Suppressor macrophage treated with lipopolysaccharide for 4 hours (primary cell): Measurements from ENCODE around the gene MMS19.

Experiments
- DNase-seq: peaks from one replicate; pipeline ENCODE4 v3.0.0-alpha.2; 2020

The MMS19 gene

DNA sequence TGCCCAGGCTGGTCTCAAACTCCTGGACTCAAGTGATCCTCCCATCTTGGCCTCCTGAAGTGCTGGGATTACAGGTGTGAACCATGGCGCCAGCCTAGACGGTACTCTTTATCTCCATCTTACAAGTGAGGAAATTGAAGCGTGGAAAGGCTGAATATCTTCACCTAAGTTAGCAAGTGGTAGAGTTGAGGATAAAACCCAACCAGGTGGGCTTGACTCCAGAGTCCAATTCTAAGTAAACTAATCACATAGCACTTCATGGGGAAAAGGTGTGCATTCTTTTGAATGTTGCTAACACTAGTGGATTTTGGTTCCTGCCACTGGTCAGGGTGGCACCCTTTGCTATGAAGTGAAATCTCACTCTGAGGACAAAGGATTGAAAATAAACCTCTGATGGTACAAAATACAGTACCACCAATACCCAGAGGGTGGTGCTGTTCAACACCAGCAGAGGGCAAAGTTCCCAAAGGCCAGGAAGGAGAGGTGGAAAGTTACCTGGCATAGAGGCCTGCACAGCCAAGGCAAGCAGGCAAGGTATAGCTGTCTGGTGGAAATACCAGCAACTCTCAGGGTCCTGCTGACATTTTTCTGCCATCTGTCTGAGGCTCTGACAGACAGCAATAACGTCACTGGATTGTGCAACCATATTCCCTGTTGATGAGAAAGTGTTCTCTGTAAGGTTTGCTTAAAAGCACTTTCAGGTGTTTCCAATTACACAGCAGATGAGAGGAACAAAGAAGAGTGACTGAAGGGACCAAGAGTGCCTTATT, 34.7 kb downstream of the MMS19 start:
- DNase-seq, result peak; percentile 42

- no peak for DNase-seq
These were observed 35.9 kb downstream of the MMS19 start for GRCh38 chr10:97462309-97462708.

- DNase-seq, result no peak
These were observed 38.3 kb downstream of the MMS19 start for GRCh38 chr10:97459933-97460332.

GRCh38 chr10:97459111-97459510, 39.1 kb downstream of the MMS19 start:
- no peak for DNase-seq

GRCh38 chr10:97456686-97457065, 41.5 kb downstream of the MMS19 start:
- no peak for DNase-seq

GRCh38 chr10:97456034-97456685, 42.1 kb downstream of the MMS19 start:
- no peak for DNase-seq

- no peak for DNase-seq
These were observed 43.7 kb downstream of the MMS19 start for GRCh38 chr10:97454330-97455036.

- DNase-seq, result no peak
These were observed 45.9 kb downstream of the MMS19 start for GRCh38 chr10:97452352-97452751.

DNA sequence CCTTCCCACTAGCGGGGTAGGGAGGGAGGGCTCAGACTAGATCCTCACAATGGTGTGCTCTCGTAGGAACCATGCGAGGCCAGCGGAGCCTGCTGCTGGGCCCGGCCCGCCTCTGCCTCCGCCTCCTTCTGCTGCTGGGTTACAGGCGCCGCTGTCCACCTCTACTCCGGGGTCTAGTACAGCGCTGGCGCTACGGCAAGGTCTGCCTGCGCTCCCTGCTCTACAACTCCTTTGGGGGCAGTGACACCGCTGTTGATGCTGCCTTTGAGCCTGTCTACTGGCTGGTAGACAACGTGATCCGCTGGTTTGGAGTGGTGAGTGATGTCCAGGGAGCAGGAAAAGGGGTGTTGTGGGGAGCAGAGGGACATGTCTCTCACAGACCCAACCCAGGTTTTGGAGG, 46.6 kb downstream of the MMS19 start:
- DNase-seq, result no peak

DNA sequence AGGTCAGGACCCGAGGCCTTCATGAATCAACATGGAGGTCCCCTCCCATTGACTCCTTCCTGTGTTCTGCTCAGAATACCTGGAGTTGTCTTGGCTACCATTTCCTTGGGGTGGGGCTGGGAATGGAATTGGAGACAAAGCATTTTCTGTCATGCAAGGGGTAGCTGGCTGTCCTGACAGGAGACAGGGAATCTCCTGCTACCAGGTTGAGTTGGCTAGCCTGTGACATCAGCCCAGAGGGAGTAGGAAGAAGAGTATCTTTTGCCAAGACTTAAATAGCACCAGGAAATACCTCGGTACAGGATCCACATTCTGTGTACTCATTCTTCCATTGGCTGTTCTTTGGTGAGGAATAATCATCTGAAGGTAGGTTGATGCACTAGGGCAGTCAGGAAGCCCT, 47.4 kb downstream of the MMS19 start:
- DNase-seq, result no peak

DNA sequence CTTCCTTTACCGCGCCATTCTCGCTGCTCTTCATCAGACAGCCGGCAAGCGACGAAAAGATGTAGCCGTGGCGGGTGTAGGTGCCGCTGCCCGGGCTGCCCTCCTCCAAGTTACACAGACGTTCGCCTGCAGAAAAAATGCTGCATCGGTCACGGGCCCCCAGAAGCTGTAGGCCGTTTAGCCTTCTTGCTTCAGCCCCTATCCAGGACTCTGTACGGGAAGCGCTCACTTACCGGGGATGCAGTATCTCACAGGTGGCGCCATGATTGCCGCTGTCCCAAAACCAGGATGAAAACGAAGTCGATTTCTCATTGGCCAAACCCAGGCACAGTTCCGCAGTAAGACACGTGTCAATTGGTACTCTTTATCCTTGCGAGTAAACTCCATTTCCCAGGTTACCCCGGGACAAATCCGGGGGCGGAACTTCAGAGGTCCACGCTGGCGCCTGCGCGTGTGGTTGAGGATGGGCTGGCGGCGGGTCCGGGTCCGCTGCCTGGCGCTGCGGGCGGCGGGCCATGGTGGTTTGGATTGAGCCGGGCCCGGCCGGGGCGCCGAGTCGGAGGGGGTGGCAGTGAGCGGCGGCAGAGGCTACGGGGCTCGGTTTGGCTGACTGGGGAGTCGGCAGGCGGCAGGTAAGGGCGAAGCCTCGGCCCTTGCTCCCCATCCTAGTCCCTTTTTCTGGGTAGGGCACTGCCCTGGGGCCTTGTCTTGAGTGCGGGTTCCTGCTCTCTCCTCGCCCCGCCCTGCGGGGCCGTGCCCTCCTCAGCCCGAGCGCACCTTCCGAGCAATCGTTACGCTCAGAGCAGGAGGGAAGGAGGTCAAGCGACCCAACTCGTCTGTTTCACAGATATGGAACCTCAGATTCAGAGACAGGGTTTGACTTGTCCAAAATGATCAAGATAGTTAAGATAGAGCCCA, 52.2 kb downstream of the MMS19 start, which contains the start of the genes EXOSC1 and ZDHHC16:
TSS of gene EXOSC1 (minus strand) at position 285 of the 918 bp plus-strand sequence. CDS start at position 264, 21 bp downstream.
TSS of gene ZDHHC16 (plus strand) at position 454 of the 918 bp plus-strand sequence. CDS start 5,501 bp downstream, outside the sequence.
- peak; percentile 95 for DNase-seq

DNA sequence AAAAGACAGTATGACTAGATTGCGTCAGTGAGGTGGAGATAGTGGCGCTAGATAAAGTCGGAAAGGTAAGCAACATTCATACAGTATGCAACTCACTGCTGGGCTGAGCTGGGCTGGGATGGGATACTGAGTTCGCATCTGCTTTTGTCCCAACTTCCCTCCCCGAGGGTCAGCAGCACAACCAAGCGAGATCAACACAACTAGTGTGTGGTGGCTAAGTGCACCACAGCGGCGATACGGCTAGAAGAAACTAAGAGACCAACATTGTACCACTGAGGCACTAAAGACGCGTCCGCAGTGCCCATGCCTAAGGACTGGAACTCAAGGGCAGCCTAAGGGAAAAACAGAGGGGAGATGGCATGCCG, 52.9 kb downstream of the MMS19 start:
- no peak for DNase-seq

GRCh38 chr10:97444212-97444611, 54.0 kb downstream of the MMS19 start:
- no peak for DNase-seq

GRCh38 chr10:97442277-97442676, 55.9 kb downstream of the MMS19 start:
- DNase-seq, result no peak

- DNase-seq, result no peak
These were observed 63.0 kb downstream of the MMS19 start for GRCh38 chr10:97435211-97435610.

DNA sequence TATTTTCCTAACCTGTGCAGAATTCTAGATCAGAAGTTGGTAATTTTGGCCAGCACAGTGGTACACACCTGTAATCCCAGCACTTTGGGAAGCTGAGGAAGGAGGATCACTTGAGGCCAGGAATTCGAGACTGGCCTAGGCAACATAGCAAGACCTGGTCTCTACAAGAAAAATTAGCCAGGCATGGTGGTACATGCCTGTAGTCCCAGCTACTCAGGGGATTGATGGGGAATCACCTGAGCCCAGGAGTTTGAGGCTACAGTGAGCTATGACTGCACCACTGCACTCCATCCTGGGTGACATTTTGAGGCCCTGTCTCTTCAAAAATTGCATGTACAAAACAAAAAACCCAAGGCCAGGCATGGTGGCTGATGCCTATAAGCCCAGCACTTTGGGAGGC, 63.7 kb downstream of the MMS19 start:
- DNase-seq, result no peak

GRCh38 chr10:97434055-97434454, 64.2 kb downstream of the MMS19 start:
- DNase-seq, result no peak

DNA sequence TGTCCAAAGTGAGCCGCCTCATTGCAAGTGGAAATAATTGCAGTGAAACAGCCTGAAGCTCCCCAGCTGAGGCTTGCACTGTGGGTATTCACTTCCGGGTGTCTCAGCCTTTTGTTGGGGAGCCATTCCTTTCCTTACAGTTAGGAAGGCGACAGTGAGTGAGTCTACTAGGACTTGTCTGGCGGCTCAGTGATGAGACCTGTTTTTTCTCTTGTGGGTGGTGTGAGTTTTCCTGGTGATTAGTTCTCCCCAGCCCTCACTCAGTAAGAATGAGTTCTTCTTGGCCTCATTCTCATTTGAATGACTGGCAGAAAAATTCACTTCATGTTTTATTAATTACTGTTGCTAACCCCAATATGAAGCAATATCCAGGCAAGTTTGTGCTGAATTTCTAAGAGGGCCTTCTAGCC, 69.6 kb downstream of the MMS19 start:
- DNase-seq, result peak; percentile 51

GRCh38 chr10:97427571-97428179, 70.5 kb downstream of the MMS19 start:
- DNase-seq, result peak; percentile 76

DNA sequence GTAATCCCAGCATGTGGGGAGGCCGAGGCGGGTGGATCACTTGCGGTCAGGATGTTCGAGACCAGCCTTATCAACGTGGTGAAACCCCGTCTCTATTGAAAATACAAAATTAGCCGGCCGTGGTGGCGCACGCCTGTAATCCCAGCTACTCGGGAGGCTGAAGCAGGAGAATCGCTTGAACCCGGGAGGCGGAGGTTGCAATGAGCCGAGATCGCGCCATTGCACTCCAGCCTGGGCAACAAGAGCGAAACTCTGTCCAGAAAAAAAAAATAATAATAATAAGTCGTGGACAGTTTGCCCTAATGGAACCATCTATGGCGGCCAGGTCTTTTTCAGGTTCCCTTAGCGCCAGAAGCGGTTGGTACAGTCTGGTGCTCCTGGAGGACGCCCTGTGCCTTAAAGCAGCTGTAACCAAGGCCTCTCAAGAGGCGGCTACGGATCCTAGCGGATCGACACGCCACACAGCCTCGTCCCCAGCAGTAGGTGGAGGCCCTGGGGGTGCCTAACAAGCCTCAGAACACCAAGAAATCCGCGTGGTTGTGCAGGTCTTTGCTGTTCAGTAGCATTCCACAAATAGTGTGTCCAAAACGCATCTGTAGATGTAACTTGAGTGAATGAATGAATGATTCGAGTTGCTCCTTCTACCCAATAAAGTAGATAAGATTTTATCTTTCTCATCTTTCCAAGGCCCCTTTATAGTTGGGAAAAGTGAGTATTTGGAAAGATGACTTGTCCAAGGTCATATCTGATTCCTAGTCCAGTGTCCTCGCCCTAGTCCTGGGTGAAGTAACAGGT, 71.2 kb downstream of the MMS19 start:
- DNase-seq, result no peak
